Right cardiac atrium (tissue), 5 donors: ENCODE measurements around the gene PIGBOS1. TPM values are rescaled to one million over a fixed set of nuclear protein-coding genes. Genes with fewer than 3 reads are reported as not detected.

ENCODE experiments used
- ATAC-seq, 2 donors: fragments of 200-7000 bp; cut with Tn5 transposase; one replicate each; pipeline versions ENCODE4 v1.8.0 to v1.9.1; 2020; ENCODE audit warnings: moderate library complexity in 2 of 2, mild to moderate bottlenecking in 1 of 2
- DNase-seq, 3 donors: peaks; one replicate each; pipeline ENCODE4 v3.0.0-alpha.2; 2020
- H3K27ac ChIP-seq: one replicate; pipeline ENCODE4 v1.5.1; 2013; ENCODE audit warnings: mild to moderate bottlenecking, low read length, control low read depth, moderate library complexity
- H3K27me3 ChIP-seq: one replicate; pipeline ENCODE4 v1.6.1; 2013; ENCODE audit not compliant: control insufficient read depth, insufficient read depth
- H3K4me1 ChIP-seq: one replicate; pipeline ENCODE4 v1.6.1; 2013; ENCODE audit warnings: low read length; ENCODE audit not compliant: control insufficient read depth, insufficient read depth
- H3K4me3 ChIP-seq: one replicate; pipeline ENCODE4 v1.5.1; 2013; ENCODE audit warnings: low read length, control low read depth
- H3K9me3 ChIP-seq: one replicate; pipeline ENCODE4 v1.6.1; 2013; ENCODE audit warnings: low read length; ENCODE audit not compliant: control insufficient read depth
- WGBS: extraction: QIAGEN DNeasy Blood & Tissue Kit; methylation state at CpG from one replicate; pipeline ENCODE4 v1.1.7; 2013; 5-methylcytosine and 5-hydroxymethylcytosine counted together
- intact Hi-C, 4 donors: fragments of 100-400 bp; cut with DNase I; formaldehyde crosslinking; loops; one replicate each; pipeline versions ENCODE4 v1.11.0 to v1.14.0; 2022 to 2023
- long read RNA-seq, 4 donors: library from polyadenylated mRNA; unstranded; transcript quantifications; one replicate each; pipeline ENCODE4 v2.0.0, GENCODE V29; 2020 to 2021
- polyA plus RNA-seq: library from polyadenylated mRNA; stranded (reverse); fragments of 200-250 nt; gene quantifications from one replicate; pipeline ENCODE4 v1.2.3, GENCODE V29; 2013
- total RNA-seq, 4 donors: library from RNA; stranded (reverse); fragmentation: NEBNext Ultra II Directional; extraction: Animal tissue kit (Norgen Biotek cat#: 25700); gene quantifications; one replicate each; pipeline ENCODE4 v1.2.1, GENCODE V29; 2021
- donor health status: healthy with polysubstance abuse.
- donor health status: DM: no; HTN: yes; CAD: no.
- donor health status: DM: no; HTN: no; CAD: no.
- donor health status: DM: no; HTN: yes; CAD: no; lungs with severe emphysema.
- donor health status: DM: yes; HTN: yes; CAD: no.

The PIGBOS1 gene
- total RNA-seq (10 to 100 TPM in 1 of 4 donors, 1 to 10 TPM in 3; 8.0 to 10.2 (median 9.0) TPM), polyA plus RNA-seq (21.5 TPM)
- long read RNA-seq, donor 1, partial matches to known transcripts, result 0 of 7 reads
- long read RNA-seq, donor 1, other reads (novel, unspliced or antisense), result 3 of 7 reads
- long read RNA-seq, donor 2, partial matches to known transcripts, result 0 of 3 reads
- long read RNA-seq, donor 2, other reads (novel, unspliced or antisense), result 1 of 3 reads
- long read RNA-seq, donor 3, partial matches to known transcripts, result 0 of 5 reads
- long read RNA-seq, donor 3, other reads (novel, unspliced or antisense), result 2 of 5 reads
- long read RNA-seq, donor 4, partial matches to known transcripts, result 0 of 6 reads
- long read RNA-seq, donor 4, other reads (novel, unspliced or antisense), result 3 of 6 reads

GRCh38 chr15:55318588-55319494, at the start of gene PIGBOS1, which contains the start of gene PIGB:
PIGBOS1 (minus strand) TSS chr15:55319123; CDS start chr15:55317792, 1,331 bp downstream.
PIGB (plus strand) TSS chr15:55319222; CDS start chr15:55319251, 29 bp downstream.
- no peaks in the 10 kb centered on the region for H3K27me3 ChIP-seq
- ATAC-seq (peak; percentile 98 to 99), DNase-seq (peak; percentile 88 to 93 (median 92))
- intact Hi-C loops, result no loop called here
- no peaks in the 10 kb centered on the region for H3K9me3 ChIP-seq
- peaks cover 1% of the 10 kb centered on the region for H3K4me1 ChIP-seq
- peak within 1 kb of the TSS; percentile 84 for H3K4me3 ChIP-seq
- peak within 1 kb of the TSS; percentile 90 for H3K27ac ChIP-seq
- 2% methylated on average over 49 of the region's 49 CpGs for WGBS

- WGBS, result 83% methylated on average over 1 of the region's 1 CpG
- DNase-seq (no peak), ATAC-seq (no peak)
- Histone ChIP-seq H3K4me3 (no peak overlapping the region), H3K27me3 (no peaks in the 10 kb centered on the region), H3K4me1 (no peaks in the 10 kb centered on the region), H3K9me3 (no peaks in the 10 kb centered on the region), H3K27ac (no peak overlapping the region)
- intact Hi-C loops, result no loop called here
Measured at GRCh38 chr15:55366981-55367380, 48.1 kb upstream of the PIGBOS1 start.

GRCh38 chr15:55362641-55363040, 43.7 kb upstream of the PIGBOS1 start:
- Histone ChIP-seq H3K27ac (no peak overlapping the region), H3K4me1 (no peaks in the 10 kb centered on the region), H3K9me3 (no peaks in the 10 kb centered on the region), H3K4me3 (no peak overlapping the region), H3K27me3 (no peaks in the 10 kb centered on the region)
- WGBS, result 100% methylated on average over 2 of the region's 2 CpGs
- no peak for DNase-seq
- intact Hi-C loops, result no loop called here
- ATAC-seq, result no peak

- no peaks in the 10 kb centered on the region for H3K27me3 ChIP-seq
- 87% methylated on average over 10 of the region's 10 CpGs for WGBS
- H3K27ac ChIP-seq, result no peak overlapping the region
- no peak for ATAC-seq
- no peaks in the 10 kb centered on the region for H3K4me1 ChIP-seq
- DNase-seq, result no peak
- no peak overlapping the region for H3K4me3 ChIP-seq
- no peaks in the 10 kb centered on the region for H3K9me3 ChIP-seq
- intact Hi-C loops, result no loop called here
Measured at GRCh38 chr15:55361048-55361447, 42.1 kb upstream of the PIGBOS1 start.

DNA sequence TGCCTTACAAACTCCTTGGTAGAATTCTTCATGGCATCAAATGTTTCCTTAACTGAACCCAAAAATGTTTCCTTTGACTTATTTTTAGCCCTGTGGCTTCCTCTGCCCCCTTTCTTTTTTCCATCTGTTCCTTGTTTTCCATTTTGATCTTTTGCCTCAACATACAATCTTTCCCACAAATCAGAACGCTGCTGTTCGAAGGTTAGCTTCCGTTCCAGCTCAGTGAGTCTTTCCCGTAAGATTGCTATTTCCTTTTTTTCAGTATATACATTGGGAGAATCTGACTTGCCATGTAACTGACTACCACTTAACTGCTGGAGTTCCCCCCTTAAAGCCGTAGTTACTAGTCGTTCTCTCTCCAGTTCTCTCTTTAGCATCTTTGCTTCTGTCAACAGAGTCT, 41.3 kb upstream of the PIGBOS1 start:
- ATAC-seq (no peak), DNase-seq (no peak)
- 58% methylated on average over 6 of the region's 6 CpGs for WGBS
- Histone ChIP-seq H3K4me1 (no peaks in the 10 kb centered on the region), H3K27ac (no peak overlapping the region), H3K9me3 (no peaks in the 10 kb centered on the region), H3K27me3 (no peaks in the 10 kb centered on the region), H3K4me3 (no peak overlapping the region)
- intact Hi-C loops, result no loop called here

DNA sequence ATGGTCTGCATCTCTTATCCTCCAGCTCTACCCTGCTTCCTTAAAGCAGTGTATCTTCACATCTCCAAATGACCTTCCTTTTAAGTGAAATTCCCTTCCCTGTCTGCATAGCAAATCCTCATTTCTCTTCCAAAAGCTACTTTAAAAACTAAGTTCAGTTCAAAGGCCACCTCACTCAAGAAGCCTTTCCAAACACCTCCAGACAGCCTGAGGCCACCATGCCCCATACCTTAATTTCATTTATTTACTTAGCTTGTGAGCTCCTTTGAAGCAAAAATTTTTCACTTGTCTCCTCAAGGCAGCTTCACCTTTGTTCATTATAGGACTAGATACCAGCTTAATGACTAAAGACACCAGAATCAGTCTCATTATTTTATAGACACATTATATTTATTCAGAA, 39.5 kb upstream of the PIGBOS1 start:
- intact Hi-C loops, result no loop called here
- Histone ChIP-seq H3K9me3 (no peaks in the 10 kb centered on the region), H3K4me3 (no peak overlapping the region), H3K27me3 (no peaks in the 10 kb centered on the region), H3K27ac (no peak overlapping the region), H3K4me1 (no peaks in the 10 kb centered on the region)
- ATAC-seq, result no peak
- no peak for DNase-seq

DNA sequence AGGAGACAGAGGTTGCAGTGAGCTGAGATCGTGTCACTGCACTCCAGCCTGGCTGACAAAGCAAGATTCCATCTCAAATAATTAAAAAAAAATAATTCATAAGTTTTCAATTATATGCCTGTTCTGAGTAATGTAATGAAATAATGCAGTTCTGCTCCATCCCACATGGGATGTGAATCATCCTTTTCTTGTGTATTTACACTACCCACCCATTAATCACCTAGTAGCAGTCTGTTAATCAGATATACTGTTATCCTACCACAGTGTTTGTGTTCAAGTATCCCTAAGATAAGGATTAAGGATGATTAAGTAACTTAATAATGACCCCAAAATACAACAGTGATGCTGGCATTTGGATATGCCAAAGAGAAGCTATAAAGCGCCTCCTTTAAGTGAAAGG, 38.9 kb upstream of the PIGBOS1 start:
- DNase-seq (no peak), ATAC-seq (no peak)
- H3K27ac ChIP-seq, result no peak overlapping the region
- H3K4me1 ChIP-seq, result no peaks in the 10 kb centered on the region
- no peaks in the 10 kb centered on the region for H3K9me3 ChIP-seq
- H3K4me3 ChIP-seq, result no peak overlapping the region
- no peaks in the 10 kb centered on the region for H3K27me3 ChIP-seq
- intact Hi-C loops, result no loop called here
- 91% methylated on average over 2 of the region's 2 CpGs for WGBS

DNA sequence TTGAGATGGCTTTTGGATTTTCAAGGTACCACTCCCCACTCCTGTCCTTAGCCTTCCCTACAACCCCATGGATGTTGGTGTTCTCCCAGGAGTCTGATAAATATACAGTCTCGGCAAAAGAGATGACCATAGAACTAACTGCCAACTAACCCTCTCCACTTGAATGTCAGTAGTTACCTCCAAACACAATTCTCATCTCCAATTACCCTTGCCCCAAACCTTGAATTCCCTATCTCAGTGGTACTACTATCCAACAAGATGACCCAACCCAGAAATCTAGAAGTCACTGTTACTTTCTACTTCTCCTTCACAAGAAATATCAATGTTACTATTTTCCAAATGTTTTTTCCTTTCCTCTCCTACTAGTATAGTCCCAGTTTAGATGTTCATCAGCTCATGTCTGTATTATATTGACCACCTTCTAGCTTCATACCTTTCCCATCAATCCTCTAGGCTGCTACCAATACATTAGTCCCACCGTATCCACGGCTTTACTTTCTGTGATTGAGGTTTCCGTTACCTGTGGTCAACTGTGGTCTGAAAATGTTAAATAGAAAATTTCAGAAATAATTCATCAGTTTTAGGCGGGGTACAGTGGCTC, 38.2 kb upstream of the PIGBOS1 start:
- WGBS, result over 99% methylated on average over 5 of the region's 5 CpGs
- DNase-seq (no peak), ATAC-seq (no peak)
- H3K4me3 ChIP-seq, result no peak overlapping the region
- no peaks in the 10 kb centered on the region for H3K4me1 ChIP-seq
- H3K9me3 ChIP-seq, result no peaks in the 10 kb centered on the region
- intact Hi-C loops, result no loop called here
- no peaks in the 10 kb centered on the region for H3K27me3 ChIP-seq
- no peak overlapping the region for H3K27ac ChIP-seq

GRCh38 chr15:55353025-55353424, 34.1 kb upstream of the PIGBOS1 start:
- H3K27ac ChIP-seq, result no peak overlapping the region
- H3K9me3 ChIP-seq, result no peaks in the 10 kb centered on the region
- no peak overlapping the region for H3K4me3 ChIP-seq
- ATAC-seq (no peak), DNase-seq (no peak)
- H3K27me3 ChIP-seq, result no peaks in the 10 kb centered on the region
- intact Hi-C loops, result no loop called here
- H3K4me1 ChIP-seq, result no peaks in the 10 kb centered on the region
- whole genome bisulfite sequencing, result 82% methylated on average over 2 of the region's 2 CpGs

GRCh38 chr15:55349282-55349681, 30.4 kb upstream of the PIGBOS1 start:
- intact Hi-C loops, result no loop called here
- WGBS, result 100% methylated on average over 2 of the region's 2 CpGs
- DNase-seq, result no peak

GRCh38 chr15:55348281-55348778, 29.4 kb upstream of the PIGBOS1 start:
- no peak overlapping the region for H3K27ac ChIP-seq
- intact Hi-C loops, result no loop called here
- H3K27me3 ChIP-seq, result no peaks in the 10 kb centered on the region
- DNase-seq (no peak), ATAC-seq (no peak)
- no peak overlapping the region for H3K4me3 ChIP-seq
- H3K9me3 ChIP-seq, result no peaks in the 10 kb centered on the region
- 66% methylated on average over 4 of the region's 4 CpGs for WGBS
- peaks cover 3% of the 10 kb centered on the region for H3K4me1 ChIP-seq

More at GRCh38 chr15:55349282-55349681, 30.4 kb upstream of the PIGBOS1 start:
- H3K27ac ChIP-seq, result no peak overlapping the region
- H3K27me3 ChIP-seq, result no peaks in the 10 kb centered on the region
- ATAC-seq, result no peak
- no peaks in the 10 kb centered on the region for H3K4me1 ChIP-seq
- H3K4me3 ChIP-seq, result no peak overlapping the region
- no peaks in the 10 kb centered on the region for H3K9me3 ChIP-seq
